GM11168 (cell line): Measurements from ENCODE around the gene COIL.

Source experiments
- in situ Hi-C: fragments of 300-500 bp; cut with MboI; formaldehyde crosslinking; loops from one replicate; pipeline ENCODE4 v1.12.0; 2022; ENCODE audit warnings: low sequenced_read_pairs; ENCODE audit not compliant: unreplicated experiment

Gene COIL

DNA sequence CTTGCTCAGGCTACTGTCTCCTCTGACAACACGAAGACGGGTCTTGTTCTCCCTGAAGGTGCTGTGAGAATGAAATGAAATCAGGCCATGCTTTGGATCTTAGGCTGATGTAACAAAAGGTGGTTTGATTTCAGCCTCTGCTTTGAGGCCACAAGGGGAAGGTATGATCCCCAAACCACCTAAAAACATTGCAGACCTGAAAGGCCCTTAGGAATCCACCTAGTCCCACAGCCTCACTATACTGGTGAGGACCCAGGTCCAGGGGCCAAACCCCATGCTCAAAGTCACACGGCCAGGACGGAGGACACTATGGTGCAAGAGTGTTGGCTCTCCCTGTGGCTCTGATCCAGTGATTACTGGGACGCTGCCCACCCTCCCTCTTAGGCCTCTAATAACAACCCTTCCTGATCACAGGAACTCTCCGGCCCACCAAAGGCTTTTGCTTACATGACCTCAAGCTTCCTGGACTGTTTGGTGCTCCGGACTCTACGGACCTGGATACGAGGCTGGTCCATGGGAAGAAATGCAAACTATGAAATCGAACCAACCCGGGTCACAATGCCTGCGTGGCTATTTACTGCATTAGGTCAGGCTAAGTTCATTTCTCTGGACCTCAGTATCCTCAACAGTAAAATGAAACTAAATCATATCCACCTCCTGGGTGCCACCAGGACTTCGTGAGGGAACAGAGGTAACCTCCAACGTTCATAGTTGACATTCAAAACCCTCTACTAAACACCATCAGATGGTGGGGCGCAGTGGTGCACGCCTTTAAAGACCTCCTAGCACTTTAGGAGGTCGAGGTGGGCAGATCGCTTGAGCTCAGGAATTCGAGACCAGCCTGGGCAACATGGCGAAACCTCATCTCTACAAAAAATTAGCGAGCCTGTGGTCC, 48.5 kb downstream of the COIL start:
- in situ Hi-C loops = no loop called here

DNA sequence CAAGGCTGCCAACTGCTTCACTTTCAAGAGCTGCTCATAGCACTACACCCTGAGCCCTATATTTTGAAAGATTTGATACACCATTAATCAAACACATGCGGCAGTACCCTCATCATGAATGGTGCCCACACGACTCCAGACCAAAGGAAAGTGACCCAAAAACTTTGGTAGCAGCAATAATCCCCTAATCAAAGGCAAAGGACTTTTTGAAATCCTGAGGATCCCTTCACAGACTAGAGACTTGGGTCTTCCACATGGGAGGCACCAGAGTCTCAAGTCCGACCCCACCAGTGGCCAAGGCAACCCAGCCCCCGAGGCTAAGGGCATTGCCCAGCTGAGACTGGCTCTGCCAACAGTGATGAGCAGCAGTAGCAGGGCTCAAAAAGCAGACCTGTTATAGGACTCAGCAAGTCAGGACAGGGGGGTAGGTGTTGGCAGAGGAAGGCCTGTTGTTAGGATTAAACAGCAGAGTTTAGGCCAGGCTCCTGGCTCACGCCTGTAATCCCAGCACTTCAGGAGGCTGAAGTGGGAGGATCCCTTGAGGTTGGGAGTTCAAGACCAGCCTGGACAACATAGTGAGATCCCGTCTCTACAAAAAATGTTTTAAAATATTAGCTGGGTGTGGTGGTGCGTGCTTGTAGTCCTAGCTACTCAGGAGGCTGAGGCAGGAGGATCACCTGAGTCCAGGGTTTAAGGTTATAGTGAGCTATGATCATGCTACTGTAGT, 50.2 kb downstream of the COIL start:
- in situ Hi-C loops = no loop called here

DNA sequence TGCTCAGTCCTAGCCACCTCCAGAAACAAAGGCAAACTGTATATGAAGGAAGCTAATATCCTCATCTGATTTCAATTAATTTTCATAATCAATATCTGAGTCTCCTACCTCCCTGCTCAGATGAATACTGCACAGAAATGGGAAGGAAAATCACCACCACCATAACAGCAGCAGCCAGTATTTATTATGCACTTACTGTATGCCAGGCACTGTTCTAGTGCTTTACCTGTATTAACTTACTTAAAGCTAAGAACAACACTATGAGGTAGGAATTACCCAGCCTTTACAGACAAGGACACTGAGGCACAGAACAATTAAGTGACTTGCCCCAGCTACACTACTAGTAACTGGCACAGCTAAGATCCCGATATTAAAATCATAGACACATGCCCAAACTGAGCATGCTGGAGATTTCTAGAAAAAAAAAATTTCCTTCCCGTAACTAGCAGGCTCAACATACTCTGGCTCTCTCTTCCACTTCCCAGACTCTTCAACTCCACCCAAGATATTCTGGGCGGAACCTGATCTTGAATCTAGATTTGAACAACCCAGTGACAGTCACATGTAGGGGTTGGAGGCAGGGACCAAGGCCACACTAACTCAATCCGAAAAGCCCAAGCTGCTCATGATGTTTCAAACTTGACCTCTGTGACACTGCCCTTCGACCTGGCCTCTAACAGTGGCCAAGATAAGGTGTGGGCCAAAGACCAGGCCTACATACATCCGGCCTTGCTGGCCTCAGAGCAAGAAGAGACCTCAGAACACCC, 50.9 kb downstream of the COIL start:
- in situ Hi-C loops = no loop called here

DNA sequence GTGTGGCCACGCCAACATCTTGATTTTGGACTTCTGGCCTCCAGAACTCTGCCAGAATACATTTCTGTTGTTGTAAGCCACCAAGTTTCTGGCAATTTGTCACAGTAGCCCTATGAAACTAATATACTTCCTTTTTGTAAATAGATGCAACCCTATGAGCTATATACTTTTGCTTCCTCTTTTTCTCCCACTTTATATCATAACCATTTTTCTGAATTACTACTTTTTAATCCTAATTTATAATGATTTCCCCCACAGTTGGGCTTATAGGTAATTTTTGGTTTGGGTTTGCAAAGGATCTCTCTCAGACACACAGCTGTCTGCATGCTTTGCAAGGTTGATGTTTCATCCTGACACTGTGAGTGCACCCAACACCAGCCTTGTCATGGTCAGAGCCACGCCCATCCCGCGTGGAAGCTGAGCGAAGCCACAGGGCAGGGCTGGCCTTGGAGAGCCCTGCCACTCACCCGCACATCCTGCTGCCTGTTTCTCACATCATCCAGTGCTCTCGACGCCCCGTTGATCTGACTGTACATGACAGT, 52.8 kb downstream of the COIL start:
- in situ Hi-C loops = no loop called here

DNA sequence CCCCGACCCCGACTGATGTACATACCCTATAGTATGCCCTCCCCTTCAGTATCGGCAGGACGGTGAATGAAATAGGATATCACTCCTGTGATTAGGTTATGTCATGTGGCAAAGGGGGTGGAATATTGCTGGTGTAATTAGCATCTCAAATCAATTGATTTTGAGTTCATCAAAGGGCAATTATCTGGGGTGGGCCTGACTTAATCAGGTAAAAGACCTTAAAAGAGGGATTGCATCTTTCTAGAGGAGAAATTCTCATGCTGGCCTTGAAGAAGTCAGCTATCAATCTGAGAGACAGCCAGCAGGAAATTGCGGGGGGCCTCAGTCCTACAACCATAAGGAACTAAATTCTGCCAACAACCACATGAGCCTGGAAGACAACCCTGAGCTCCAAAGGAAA, 57.3 kb downstream of the COIL start:
- in situ Hi-C loops = no loop called here

DNA sequence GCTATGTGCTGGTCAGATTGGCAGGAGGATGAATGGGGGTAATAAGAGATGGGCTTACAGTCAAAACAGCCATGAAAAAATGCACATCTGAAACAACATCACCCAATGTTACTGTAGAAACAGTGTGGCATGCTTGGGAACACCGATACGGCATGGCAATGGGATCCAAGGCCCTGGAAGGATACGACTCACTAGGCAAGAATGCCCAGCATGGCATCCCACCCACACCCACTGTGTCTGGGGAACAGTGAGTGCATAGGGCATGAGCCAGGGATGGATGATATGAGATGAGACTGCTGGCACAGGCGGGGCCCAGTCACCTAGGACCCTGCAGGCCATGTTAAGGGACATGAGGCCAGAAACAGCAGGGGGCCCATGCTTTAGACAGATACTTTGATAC, 58.5 kb downstream of the COIL start:
- in situ Hi-C loops = no loop called here

DNA sequence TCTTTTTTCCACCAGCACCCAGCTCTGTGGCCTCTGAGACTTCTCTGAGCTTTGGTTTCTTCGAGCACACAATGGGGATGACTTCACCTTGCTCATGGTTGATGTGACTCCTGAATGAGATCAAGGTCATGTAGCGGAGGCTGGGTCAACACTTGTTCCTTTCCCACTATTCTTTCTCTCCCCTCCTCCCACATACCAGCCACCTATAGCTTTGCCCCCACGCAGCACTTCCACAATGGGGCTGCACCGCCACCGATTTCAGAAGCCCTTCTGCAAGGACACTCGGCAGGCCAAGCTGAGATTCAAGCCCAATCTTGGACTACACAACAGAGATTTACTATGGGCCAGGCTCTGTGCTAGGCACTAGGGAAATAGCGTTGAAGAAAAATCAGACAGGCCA, 61.4 kb downstream of the COIL start:
- in situ Hi-C loops = no loop called here

DNA sequence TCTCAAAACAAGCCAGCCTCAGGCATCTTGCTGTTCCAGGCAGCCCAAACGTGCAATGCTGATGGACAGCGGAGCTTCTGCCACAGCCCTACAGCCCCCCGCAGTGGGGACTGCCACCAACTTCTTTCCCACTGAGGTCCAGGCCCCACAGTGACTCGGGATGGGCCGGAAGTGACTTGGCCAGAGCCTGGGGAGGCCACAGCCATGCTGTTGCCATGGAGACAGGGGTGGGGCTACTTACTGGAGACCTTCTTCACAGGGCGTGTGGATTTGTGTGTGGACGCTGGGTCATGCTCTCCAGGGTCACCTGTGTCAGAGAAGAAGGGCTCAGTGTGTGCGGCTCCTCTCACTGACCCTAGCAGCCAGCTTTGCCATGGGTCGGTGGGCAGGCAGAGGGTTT, 62.0 kb downstream of the COIL start:
- in situ Hi-C loops = no loop called here

DNA sequence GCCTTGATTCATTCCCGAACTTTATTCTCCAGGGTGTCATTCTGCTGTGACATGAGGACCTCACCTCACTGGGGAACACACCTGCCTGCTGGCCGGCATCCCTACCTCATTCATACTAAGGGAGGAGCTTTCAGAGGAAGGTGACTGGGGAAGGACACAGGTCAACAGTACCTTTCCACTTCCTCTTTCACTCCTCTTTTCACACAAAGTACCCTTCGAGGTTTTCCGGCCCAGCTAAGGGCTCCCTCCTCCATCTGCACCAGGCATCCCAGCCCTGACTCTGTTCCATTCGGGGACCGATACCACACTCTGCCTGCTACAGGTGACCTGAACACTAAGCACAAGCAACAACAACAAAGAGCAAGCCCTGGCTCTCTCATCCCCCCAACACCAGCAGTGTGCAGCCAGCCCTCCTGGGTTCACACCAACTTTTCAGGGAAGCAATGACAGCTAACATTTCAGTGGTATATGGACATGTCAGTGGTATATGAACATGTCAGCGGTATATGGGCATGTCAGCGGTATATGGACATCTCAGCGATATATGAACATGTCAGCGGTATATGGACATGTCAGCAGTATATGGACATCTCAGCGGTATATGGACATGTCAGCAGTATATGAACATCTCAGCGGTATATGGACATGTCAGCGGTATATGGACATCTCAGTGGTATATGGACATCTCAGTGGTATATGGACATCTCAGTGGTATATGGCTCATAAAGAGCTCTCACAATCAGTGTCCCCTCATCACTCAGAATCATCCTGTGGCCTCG, 63.0 kb downstream of the COIL start:
- in situ Hi-C loops = no loop called here

DNA sequence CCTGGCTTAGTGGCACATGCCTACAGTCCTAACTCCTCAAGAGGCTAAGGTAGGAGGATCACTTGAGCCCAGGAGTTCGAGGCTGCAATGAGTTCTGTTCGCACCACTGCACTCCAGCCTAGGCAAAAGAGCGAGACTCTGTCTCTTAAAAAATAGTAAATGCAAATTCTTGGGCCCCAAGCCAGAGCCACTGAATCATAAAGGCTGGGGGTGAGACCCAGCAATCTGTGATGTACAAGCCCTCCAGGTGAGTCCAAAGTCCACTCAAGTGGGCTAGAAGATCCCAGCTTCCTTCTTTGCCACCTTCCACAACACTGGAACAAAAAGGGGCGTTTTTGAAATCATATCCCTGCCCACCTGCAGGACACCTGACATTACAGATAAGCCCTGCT, 63.9 kb downstream of the COIL start:
- in situ Hi-C loops = no loop called here

DNA sequence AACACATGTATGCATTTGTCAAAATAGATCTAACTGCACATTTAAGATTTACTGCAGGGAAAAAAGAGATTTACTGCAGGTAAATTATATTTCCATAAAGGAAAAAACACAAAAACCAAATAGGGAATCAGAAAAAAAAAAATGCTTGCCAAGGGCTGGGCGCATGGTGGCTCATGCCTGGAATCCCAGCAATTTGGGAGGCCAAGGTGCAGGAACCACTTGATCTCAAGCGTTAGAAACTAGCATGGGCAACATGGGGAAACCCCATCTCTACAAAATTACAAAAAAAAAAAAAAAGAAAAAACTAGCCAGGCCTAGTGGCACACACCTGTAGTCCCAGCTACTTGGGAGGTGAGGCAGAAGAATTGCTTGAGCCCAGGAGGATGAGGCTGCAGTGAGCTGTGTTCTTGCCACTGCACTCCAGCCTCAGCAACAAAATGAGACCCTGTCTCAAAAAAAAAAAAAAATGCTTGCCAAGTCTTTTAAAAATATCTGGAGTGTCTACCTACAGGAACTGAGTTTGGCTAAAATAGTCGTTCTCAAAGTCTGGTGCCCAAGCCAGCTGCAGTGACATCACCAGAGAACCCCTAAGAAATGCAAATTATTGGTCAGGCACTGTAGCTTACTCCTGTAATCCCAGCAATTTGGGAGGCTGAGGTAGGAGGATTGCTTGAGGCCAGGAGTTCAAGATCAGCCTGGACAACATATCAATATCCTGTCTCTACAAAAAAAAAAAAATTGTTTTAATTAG, 64.5 kb downstream of the COIL start:
- in situ Hi-C loops = no loop called here

DNA sequence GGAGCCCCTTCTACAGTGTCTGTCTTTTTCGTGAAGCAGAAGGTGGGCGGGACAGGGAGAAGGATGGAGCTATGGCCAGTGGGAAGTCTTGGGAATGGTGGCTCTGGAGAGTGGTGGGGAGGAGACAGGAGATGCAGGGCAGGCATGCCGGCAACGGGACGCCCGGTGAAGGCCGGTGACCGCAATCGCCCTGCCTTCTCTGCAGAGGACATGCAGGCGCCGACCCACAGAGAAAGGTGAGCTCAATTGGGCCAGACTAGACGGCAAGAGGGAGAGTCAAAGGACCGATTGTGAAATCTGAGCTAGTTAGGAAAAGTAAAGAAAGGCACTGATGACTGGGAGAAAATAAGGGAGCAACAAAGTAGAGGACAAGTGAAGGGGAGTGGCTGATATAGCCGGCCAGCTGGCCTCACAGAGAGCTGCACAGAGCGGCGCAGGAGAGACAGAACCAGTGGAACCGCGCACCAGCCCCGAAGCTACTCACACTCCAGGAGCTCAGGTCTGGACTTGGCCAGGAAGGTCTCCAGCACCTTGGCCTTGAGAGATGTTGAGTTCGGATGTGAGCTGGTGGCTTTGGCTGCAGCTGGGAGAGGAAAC, 65.9 kb downstream of the COIL start:
- in situ Hi-C loops = no loop called here

DNA sequence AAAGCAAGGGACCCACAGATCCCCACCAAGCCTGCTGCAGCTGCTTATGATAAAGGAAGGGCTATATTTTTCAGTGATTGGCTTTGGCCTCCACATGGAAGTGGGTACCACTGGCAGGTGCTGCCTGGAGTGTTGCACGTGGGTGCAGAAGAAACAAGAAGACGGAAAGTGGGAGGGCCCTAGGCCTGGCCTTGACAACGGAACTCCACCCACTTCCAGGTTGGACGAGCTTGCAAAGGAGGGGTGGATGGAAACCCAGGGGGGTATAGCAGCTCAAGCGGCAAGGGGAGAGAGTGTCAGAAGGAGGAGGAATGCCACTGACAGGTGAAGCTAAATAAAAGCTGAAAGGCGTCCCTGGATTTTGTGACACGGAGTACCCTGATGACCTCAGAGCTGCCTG, 67.3 kb downstream of the COIL start:
- in situ Hi-C loops = no loop called here

DNA sequence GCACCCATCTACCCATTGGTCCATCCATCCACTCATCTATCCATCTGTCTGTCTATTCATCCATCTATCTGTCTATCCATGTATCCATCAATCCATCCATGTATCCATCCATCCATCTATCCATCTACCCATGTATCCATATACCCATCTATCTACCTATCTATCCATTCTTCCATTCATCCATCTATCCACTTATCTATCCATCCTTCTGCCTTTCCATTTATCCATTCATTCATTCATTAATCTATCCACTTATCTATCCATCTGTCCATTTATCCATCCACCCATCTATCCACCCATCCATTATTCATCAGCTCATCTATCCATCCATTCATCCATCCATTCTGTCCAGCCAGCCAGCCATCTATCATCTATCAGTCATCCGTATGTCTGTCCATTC, 68.5 kb downstream of the COIL start:
- in situ Hi-C loops = no loop called here

DNA sequence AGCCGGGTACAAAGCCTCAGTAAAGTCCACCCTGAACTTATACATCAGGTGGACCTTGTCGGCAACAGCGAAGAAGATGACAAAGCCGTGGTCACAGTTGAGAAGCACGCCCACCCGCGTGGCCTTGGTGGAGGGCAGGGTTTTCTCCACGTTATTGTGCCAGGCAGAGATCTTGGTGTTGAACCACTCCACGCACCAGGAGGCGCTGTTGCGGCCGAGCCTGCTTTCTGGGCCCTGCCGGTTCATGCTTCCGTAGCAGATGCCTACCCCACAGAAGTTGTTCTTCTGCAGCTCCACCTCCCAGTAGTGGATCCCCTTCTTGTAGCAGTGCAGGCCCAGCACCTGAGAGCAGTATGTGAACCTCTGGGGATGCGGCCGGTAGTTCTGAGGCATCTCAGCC, 69.1 kb downstream of the COIL start:
- in situ Hi-C loops = no loop called here

DNA sequence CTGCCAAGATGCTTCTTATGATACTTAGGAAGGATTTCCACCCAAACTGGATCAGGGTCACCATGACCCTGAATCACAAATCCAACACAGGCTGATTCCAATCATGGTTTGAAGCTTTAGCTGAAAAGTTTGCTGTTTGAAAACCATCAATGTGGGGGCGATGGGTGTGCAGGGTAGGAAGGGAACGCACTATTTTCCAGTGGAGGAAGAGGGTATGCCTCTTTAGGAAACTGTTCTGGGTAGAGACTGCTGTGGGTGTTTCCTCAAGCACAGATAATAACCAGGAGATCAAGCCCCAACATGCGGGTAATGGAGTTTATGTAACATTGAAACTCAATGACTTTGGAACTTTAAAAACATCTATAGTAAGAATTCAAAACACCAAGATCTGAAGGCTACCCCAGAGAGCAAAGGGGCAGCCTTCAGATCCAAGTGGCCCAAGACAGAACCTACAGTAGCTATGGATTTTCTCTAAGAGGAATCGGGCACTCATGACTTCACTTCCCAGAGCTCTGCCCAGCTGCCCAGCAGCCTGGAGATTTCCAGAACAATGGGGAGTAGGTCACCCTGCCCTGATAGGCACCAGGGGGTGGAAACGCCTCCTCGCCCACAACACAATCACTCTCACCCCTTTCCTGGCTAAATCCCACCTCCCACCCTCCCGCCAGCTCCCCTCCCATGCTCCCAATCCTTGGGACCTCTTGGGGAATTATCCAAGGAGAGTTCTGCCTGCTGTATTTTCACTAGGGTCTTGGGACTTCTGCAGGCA, 69.8 kb downstream of the COIL start:
- in situ Hi-C loops = no loop called here

DNA sequence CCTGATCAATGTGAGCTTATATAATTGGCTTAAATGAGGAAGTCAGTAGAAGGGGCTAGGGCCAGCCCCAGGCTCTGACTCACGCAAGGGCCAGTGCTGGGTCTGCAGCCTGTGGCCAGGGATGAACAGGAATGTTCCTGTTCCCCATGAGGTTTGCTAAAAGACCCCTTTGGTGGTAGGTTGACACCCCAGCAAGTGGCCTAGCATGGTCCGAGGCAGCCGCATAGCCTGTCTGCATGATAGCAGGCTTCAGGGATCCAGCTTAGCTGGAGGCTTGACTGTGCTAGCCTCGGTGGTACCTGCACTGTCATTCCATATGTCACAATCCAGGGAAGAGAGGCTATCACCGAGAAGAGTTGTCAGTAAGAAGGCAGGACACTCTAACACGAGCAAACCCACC, 70.5 kb downstream of the COIL start:
- in situ Hi-C loops = no loop called here
